ENCODE measurements around the gene PCSK4. TPM values are rescaled to one million over a fixed set of nuclear protein-coding genes. Genes with fewer than 3 reads are reported as not detected.

PCSK4 gene
- total RNA-seq, 1 experiment from 2014 or later: 3.9 TPM

DNA sequence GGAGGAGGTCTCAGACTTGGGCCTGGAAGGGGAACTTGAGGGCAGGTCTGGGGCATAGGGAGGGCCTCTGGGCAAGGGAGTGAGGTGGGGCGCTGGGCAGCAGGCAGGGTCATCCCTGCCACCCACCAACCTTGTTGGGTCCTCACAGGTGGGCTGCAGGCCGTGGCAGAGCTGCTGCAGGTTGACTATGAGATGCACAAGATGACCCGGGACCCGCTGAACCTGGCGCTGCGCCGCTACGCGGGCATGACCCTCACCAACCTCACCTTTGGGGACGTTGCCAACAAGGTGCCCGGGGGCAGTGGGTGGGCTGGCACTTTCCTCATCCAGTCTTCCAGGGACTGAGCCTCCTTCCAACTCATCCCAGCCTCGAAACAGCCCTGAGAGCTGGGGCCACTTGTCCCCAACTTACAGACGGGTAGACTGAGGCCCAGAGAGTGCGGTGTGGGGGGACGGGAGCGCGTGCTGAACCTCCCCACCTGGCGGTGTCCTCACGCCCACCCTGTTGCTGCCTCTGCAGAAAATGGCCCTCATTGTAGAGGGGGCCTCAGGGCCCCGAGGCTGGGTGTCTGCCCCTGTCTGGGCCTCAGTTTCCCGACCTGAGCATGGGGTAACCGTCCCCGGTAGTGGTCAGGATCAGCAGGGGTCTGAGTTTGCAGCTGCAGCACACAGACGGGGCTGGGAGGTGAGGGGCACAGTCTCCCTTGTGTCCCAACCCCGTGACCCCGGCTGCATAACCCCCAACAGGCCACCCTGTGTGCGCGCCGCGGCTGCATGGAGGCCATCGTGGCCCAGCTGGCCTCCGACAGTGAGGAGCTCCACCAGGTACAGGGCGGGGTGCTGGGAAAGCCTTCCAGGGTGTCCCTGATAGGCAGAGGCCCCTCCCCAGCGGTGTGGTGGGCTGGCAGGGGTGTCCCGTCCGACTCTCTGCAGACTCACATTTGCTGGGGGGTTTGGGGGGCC is 29.8 kb downstream of the PCSK4 start:
- 0 out of 2 replicates have a peak, but pooled peaks cover 3% of the 10 kb centered on the region for H3K79me2 ChIP-seq (ENCODE audit: low read length)
- H3K4me2 ChIP-seq (ENCODE audit: low read length): no peak overlapping the region
- H3K9me2 ChIP-seq (replicated peaks; ENCODE audit: low read length): no peaks in the 10 kb centered on the region
- no peak overlapping the region for H3K9ac ChIP-seq (ENCODE audit: low read length)
- no peaks in the 10 kb centered on the region for H3K9me3 ChIP-seq (ENCODE audit: low read length)
- ChIA-PET CTCF (no interaction called here), POLR2A (ENCODE audit: unreplicated experiment) (no interaction called here)
- H3K4me3 ChIP-seq (ENCODE audit: low read length): no peak overlapping the region
- no peaks in the 10 kb centered on the region for H3F3A ChIP-seq (ENCODE audit: low read length, unreplicated experiment)
- TF ChIP-seq EZH2 (IDR thresholded peaks at IDR 0.05; ENCODE audit: low read length, unreplicated experiment): no peak
- TF ChIP-seq, protein P1, sequence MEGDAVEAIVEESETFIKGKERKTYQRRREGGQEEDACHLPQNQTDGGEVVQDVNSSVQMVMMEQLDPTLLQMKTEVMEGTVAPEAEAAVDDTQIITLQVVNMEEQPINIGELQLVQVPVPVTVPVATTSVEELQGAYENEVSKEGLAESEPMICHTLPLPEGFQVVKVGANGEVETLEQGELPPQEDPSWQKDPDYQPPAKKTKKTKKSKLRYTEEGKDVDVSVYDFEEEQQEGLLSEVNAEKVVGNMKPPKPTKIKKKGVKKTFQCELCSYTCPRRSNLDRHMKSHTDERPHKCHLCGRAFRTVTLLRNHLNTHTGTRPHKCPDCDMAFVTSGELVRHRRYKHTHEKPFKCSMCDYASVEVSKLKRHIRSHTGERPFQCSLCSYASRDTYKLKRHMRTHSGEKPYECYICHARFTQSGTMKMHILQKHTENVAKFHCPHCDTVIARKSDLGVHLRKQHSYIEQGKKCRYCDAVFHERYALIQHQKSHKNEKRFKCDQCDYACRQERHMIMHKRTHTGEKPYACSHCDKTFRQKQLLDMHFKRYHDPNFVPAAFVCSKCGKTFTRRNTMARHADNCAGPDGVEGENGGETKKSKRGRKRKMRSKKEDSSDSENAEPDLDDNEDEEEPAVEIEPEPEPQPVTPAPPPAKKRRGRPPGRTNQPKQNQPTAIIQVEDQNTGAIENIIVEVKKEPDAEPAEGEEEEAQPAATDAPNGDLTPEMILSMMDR (conservative IDR thresholded peaks at IDR 0.05; ENCODE audit: low read depth, low read length): no peak
- no peak for TF ChIP-seq EZH2phosphoT487 (IDR thresholded peaks at IDR 0.05; ENCODE audit: borderline replicate concordance, low read length)
- H3K27me3 ChIP-seq (ENCODE audit: low read length): no peaks in the 10 kb centered on the region
- no peak overlapping the region for H3K27ac ChIP-seq (ENCODE audit: low read length)
- no TSS peak for BruUV-seq (replicated peaks)
- H3K4me1 ChIP-seq (ENCODE audit: insufficient read depth, low read length): peaks cover 3% of the 10 kb centered on the region; the same call in 1 of the 2 replicates
- no peaks in the 10 kb centered on the region for H3K36me3 ChIP-seq (ENCODE audit: low read depth, low read length)
- intact Hi-C loops (cut with micrococcal nuclease): no loop called here
- H4K20me1 ChIP-seq (ENCODE audit: low read length): no peaks in the 10 kb centered on the region
- DNase-seq (no peak), ATAC-seq (no peak)
- no peak overlapping the region for H2AFZ ChIP-seq (ENCODE audit: low read length)

DNA sequence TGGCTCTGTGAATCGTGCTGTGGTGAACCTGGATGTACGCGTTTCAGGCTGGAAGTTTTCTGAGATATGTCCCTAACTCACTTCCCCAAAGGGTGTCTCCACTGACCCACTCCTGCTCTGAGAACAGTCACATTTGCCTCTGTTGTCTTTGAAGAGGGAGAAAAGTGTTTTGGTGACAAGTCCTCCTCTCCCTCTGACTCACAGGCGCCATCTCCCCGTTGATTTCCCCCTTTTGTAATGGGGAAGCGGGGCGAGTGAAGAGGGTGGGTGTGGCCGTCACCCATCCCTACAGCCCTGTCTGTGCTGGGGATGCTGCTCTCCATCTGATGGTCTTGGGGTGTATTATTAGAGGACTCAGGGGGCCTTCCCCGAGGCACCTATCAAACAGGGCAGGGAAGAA is 30.7 kb downstream of the PCSK4 start:
- Histone ChIP-seq H2AFZ (ENCODE audit: low read length) (no peak overlapping the region), H3K4me1 (ENCODE audit: insufficient read depth, low read length) (peaks cover 6% of the 10 kb centered on the region; the same call in 1 of the 2 replicates), H3K79me2 (ENCODE audit: low read length) (no peaks in the 10 kb centered on the region), H3K4me2 (ENCODE audit: low read length) (no peak overlapping the region), H3K9me2 (replicated peaks; ENCODE audit: low read length) (no peaks in the 10 kb centered on the region), H4K20me1 (ENCODE audit: low read length) (no peaks in the 10 kb centered on the region), H3K9ac (ENCODE audit: low read length) (no peak overlapping the region), H3K36me3 (ENCODE audit: low read depth, low read length) (no peaks in the 10 kb centered on the region), H3K27ac (ENCODE audit: low read length) (no peak overlapping the region), H3F3A (ENCODE audit: low read length, unreplicated experiment) (no peaks in the 10 kb centered on the region), H3K9me3 (ENCODE audit: low read length) (no peaks in the 10 kb centered on the region), H3K4me3 (ENCODE audit: low read length) (no peak overlapping the region), H3K27me3 (ENCODE audit: low read length) (no peaks in the 10 kb centered on the region)
- TSS peak; percentile 7 for BruUV-seq (replicated peaks)
- TF ChIP-seq, protein P1 (conservative IDR thresholded peaks at IDR 0.05; ENCODE audit: low read depth, low read length): no peak
- TF ChIP-seq EZH2phosphoT487 (IDR thresholded peaks at IDR 0.05; ENCODE audit: borderline replicate concordance, low read length): no peak
- no peak for TF ChIP-seq EZH2 (IDR thresholded peaks at IDR 0.05; ENCODE audit: low read length, unreplicated experiment)
- ATAC-seq (no peak), DNase-seq (no peak)
- intact Hi-C loops (cut with micrococcal nuclease): no loop called here
- ChIA-PET CTCF (no interaction called here), POLR2A (ENCODE audit: unreplicated experiment) (no interaction called here)

DNA sequence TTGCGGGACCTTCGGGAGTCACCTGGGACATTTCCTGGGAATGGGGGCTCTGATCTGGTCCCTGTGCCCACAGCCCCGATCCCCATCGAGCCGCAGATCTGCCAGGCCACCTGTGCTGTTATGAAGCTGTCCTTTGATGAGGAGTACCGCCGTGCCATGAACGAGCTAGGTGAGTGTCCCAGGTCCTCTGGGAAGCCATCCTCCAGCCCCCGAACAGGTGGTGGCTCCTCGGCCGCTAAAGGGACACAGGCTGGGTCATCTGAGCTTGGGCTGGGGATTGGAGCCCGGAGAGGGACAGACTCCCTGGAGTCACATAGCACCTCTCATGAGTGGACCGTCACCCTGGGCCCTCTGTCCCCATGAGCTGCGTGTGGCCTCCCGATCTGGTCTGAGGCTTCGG is 32.3 kb downstream of the PCSK4 start:
- no peaks in the 10 kb centered on the region for H3K9me2 ChIP-seq (replicated peaks; ENCODE audit: low read length)
- ATAC-seq: no peak
- H3K27ac ChIP-seq (ENCODE audit: low read length): no peak overlapping the region
- no peaks in the 10 kb centered on the region for H3K79me2 ChIP-seq (ENCODE audit: low read length)
- H3F3A ChIP-seq (ENCODE audit: low read length, unreplicated experiment): no peaks in the 10 kb centered on the region
- no peak overlapping the region for H3K9ac ChIP-seq (ENCODE audit: low read length)
- H3K4me2 ChIP-seq (ENCODE audit: low read length): no peak overlapping the region
- H2AFZ ChIP-seq (ENCODE audit: low read length): no peak overlapping the region
- no peaks in the 10 kb centered on the region for H4K20me1 ChIP-seq (ENCODE audit: low read length)
- H3K9me3 ChIP-seq (ENCODE audit: low read length): no peaks in the 10 kb centered on the region
- H3K27me3 ChIP-seq (ENCODE audit: low read length): no peaks in the 10 kb centered on the region
- intact Hi-C loops (cut with micrococcal nuclease): no loop called here
- TF ChIP-seq EZH2phosphoT487 (IDR thresholded peaks at IDR 0.05; ENCODE audit: borderline replicate concordance, low read length): no peak
- TF ChIP-seq EZH2 (IDR thresholded peaks at IDR 0.05; ENCODE audit: low read length, unreplicated experiment): no peak
- TF ChIP-seq, protein P1 (conservative IDR thresholded peaks at IDR 0.05; ENCODE audit: low read depth, low read length): no peak
- no peak for DNase-seq
- CTCF ChIA-PET: interaction anchor here (0.6 kb wide), 1 partner anchor 59 kb away, joined by 3 read pairs; no protein-coding TSS in a partner anchor
- no peak overlapping the region for H3K4me3 ChIP-seq (ENCODE audit: low read length)
- no TSS peak for BruUV-seq (replicated peaks)
- no peaks in the 10 kb centered on the region for H3K36me3 ChIP-seq (ENCODE audit: low read depth, low read length)
- H3K4me1 ChIP-seq (ENCODE audit: insufficient read depth, low read length): peaks cover 10% of the 10 kb centered on the region; the same call in 1 of the 2 replicates
- POLR2A ChIA-PET (ENCODE audit: unreplicated experiment): no interaction called here
